H1 (cell line): ENCODE measurements around the gene LPAR3. TPM values are rescaled to one million over a fixed set of nuclear protein-coding genes. Genes with fewer than 3 reads are reported as not detected.

Source experiments
- CTCF ChIA-PET: fragments of 300-600 bp; sonication (Branson Sonifier 250); formaldehyde crosslinking; loops from one replicate; lab custom pipeline; 2021; ENCODE audit not compliant: partially characterized antibody; lab: Charles Lee
- POLR2A ChIA-PET: fragments of 300-600 bp; sonication (Branson Sonifier 250); formaldehyde crosslinking; loops from one replicate; lab custom pipeline; 2021; ENCODE audit warnings: inconsistent platforms; ENCODE audit not compliant: partially characterized antibody; lab: Charles Lee
- DNase-seq, 2 experiments: peaks; one replicate each; pipeline versions ENCODE4 v3.0.0 to v3.0.0-alpha.2; 2010 to 2022; ENCODE audit warnings: low spot score in 2 of 2, low read depth in 1 of 2, mixed read lengths in 1 of 2
- FAIRE-seq: peaks from 2 replicates; lab custom pipeline; 2011; peaks lifted over from hg19 to GRCh38; lab: Jason Lieb, UNC
- H2AFZ ChIP-seq: 2 replicates; pipeline ENCODE4 v1.8.1; 2012; ENCODE audit warnings: low read length, inconsistent platforms
- H2AK5ac ChIP-seq: 2 replicates; pipeline ENCODE4 v1.6.1; 2013; ENCODE audit warnings: low read depth, low read length
- H2BK120ac ChIP-seq: replicated peaks from 2 replicates; pipeline ENCODE3; 2013; ENCODE audit warnings: low read depth, low read length, inconsistent platforms
- H2BK12ac ChIP-seq: 2 replicates; pipeline ENCODE4 v1.6.1; 2013; ENCODE audit warnings: low read depth, low read length
- H2BK15ac ChIP-seq: 2 replicates; pipeline ENCODE4 v1.6.1; 2013; ENCODE audit warnings: low read length
- H2BK20ac ChIP-seq: 2 replicates; pipeline ENCODE4 v1.6.1; 2013; ENCODE audit warnings: low read length
- H2BK5ac ChIP-seq: 2 replicates; pipeline ENCODE4 v1.6.1; 2013; ENCODE audit warnings: low read depth, low read length
- H3K14ac ChIP-seq: 2 replicates; pipeline ENCODE4 v1.6.1; 2013; ENCODE audit warnings: inconsistent platforms; ENCODE audit not compliant: insufficient read length
- H3K18ac ChIP-seq: 2 replicates; pipeline ENCODE4 v1.6.1; 2013; ENCODE audit warnings: low read length; ENCODE audit errors: extremely low read depth
- H3K23ac ChIP-seq: 2 replicates; pipeline ENCODE4 v1.6.1; 2013; ENCODE audit warnings: inconsistent platforms; ENCODE audit not compliant: insufficient read length
- H3K23me2 ChIP-seq: 2 replicates; pipeline ENCODE4 v1.6.1; 2013; ENCODE audit warnings: low read depth, low read length
- H3K27ac ChIP-seq: 2 replicates; pipeline ENCODE4 v1.6.1; 2011; ENCODE audit warnings: low read depth, low read length, inconsistent platforms
- H3K27me3 ChIP-seq, 4 experiments: replicated peaks in 1 of 4; 1 replicate in 1 of 4; 2 replicates in 3 of 4; pipeline versions ENCODE4 v1.6.1 to v1.8.1; 2011 to 2013; ENCODE audit warnings: low read length in 3 of 4, mild to moderate bottlenecking in 3 of 4, inconsistent platforms in 2 of 4, mixed read lengths in 2 of 4, moderate library complexity in 1 of 4; ENCODE audit not compliant: control insufficient read depth in 3 of 4, insufficient read depth in 3 of 4; ENCODE audit errors: extremely low read depth in 1 of 4
- H3K36me3 ChIP-seq, 4 experiments: 2 replicates each; pipeline versions ENCODE4 v1.6.1 to v1.8.1; 2011 to 2013; ENCODE audit warnings: mild to moderate bottlenecking in 4 of 4, low read length in 3 of 4, moderate library complexity in 2 of 4, control low read depth in 1 of 4, inconsistent platforms in 1 of 4; ENCODE audit not compliant: insufficient read depth in 4 of 4, control insufficient read depth in 2 of 4
- H3K4ac ChIP-seq: replicated peaks from 2 replicates; pipeline ENCODE3; 2013; ENCODE audit warnings: low read length, low read depth, mixed read lengths, inconsistent platforms; ENCODE audit not compliant: insufficient read length
- H3K4me1 ChIP-seq, 4 experiments: replicated peaks in 1 of 4; 1 replicate in 1 of 4; 2 replicates in 3 of 4; pipeline versions ENCODE4 v1.6.1 to v1.8.1; 2011 to 2013; ENCODE audit warnings: low read length in 3 of 4, inconsistent platforms in 2 of 4, mixed read lengths in 1 of 4; ENCODE audit not compliant: insufficient read depth in 4 of 4, control insufficient read depth in 3 of 4
- H3K4me2 ChIP-seq, 2 experiments: 2 replicates each; pipeline versions ENCODE4 v1.6.1 to v1.8.1; 2011 to 2013; ENCODE audit warnings: low read depth in 2 of 2, low read length in 2 of 2, control low read depth in 1 of 2, inconsistent platforms in 1 of 2, mild to moderate bottlenecking in 1 of 2; ENCODE audit not compliant: insufficient read depth in 1 of 2
- H3K4me3 ChIP-seq, 4 experiments: fragments of 200-600, 300-600 bp in 1 of 4; sonication (generic), shearing (Covaris generic), sonication (Bioruptor Twin) in 1 of 4; 2 replicates each; pipeline versions ENCODE4 v1.5.1 to v1.8.1; 2011 to 2016; ENCODE audit warnings: low read length in 4 of 4, low read depth in 3 of 4, control low read depth in 2 of 4, inconsistent platforms in 2 of 4, mild to moderate bottlenecking in 2 of 4, mixed read lengths in 1 of 4, moderate library complexity in 1 of 4; ENCODE audit not compliant: insufficient read depth in 2 of 4; ENCODE audit errors: extremely low read depth in 1 of 4
- H3K56ac ChIP-seq: replicated peaks from 2 replicates; pipeline ENCODE3; 2013; ENCODE audit warnings: low read depth, mild to moderate bottlenecking, mixed read lengths, low read length, inconsistent platforms; ENCODE audit not compliant: insufficient read length
- H3K79me1 ChIP-seq: 2 replicates; pipeline ENCODE4 v1.6.1; 2013; ENCODE audit warnings: low read depth, low read length, control low read depth
- H3K79me2 ChIP-seq, 2 experiments: 2 replicates each; pipeline versions ENCODE4 v1.6.1 to v1.8.1; 2012 to 2013; ENCODE audit warnings: low read length in 2 of 2, mild to moderate bottlenecking in 2 of 2, inconsistent platforms in 1 of 2; ENCODE audit not compliant: insufficient read depth in 2 of 2, control insufficient read depth in 1 of 2
- H3K9ac ChIP-seq, 4 experiments: replicated peaks in 1 of 4; 1 replicate in 1 of 4; 2 replicates in 3 of 4; pipeline versions ENCODE4 v1.6.1 to v1.8.1; 2011 to 2013; ENCODE audit warnings: low read depth in 3 of 4, low read length in 3 of 4, control low read depth in 2 of 4, mild to moderate bottlenecking in 2 of 4, moderate library complexity in 2 of 4, inconsistent platforms in 1 of 4; ENCODE audit errors: extremely low read depth in 1 of 4
- H3K9me3 ChIP-seq, 2 experiments: 2 replicates each; pipeline versions ENCODE4 v1.6.1 to v1.8.1; 2012 to 2013; ENCODE audit warnings: mild to moderate bottlenecking in 2 of 2, moderate library complexity in 2 of 2, control low read depth in 1 of 2, inconsistent platforms in 1 of 2, low read depth in 1 of 2, low read length in 1 of 2, mixed read lengths in 1 of 2; ENCODE audit not compliant: insufficient read depth in 2 of 2
- H4K20me1 ChIP-seq, 2 experiments: replicated peaks in 1 of 2; 2 replicates each; pipeline versions ENCODE3 to v1.8.1; 2011 to 2013; ENCODE audit warnings: inconsistent platforms in 2 of 2, low read length in 2 of 2, mild to moderate bottlenecking in 1 of 2; ENCODE audit not compliant: insufficient read depth in 2 of 2, control insufficient read depth in 1 of 2
- H4K5ac ChIP-seq: 2 replicates; pipeline ENCODE4 v1.6.1; 2013; ENCODE audit warnings: low read length, low read depth, mixed read lengths, inconsistent platforms; ENCODE audit not compliant: insufficient read length
- H4K8ac ChIP-seq: 2 replicates; pipeline ENCODE4 v1.8.0; 2013; ENCODE audit warnings: mild to moderate bottlenecking, moderate library complexity, low read length, inconsistent platforms; ENCODE audit not compliant: insufficient read depth; ENCODE audit errors: extremely low read depth
- H4K91ac ChIP-seq: replicated peaks from 2 replicates; pipeline ENCODE3; 2013; ENCODE audit warnings: low read length, mixed read lengths, inconsistent platforms; ENCODE audit not compliant: insufficient read length
- CEBPB ChIP-seq: IDR thresholded peaks from 2 replicates; pipeline ENCODE4 v1.6.1; 2012; ENCODE audit warnings: low read depth, low read length
- SAP30 ChIP-seq: fragments of 300-600 bp; sonication (generic); IDR thresholded peaks from 2 replicates; pipeline ENCODE4 v1.7.1; 2012; ENCODE audit warnings: low read length, moderate library complexity, mild to moderate bottlenecking, inconsistent platforms; ENCODE audit not compliant: insufficient read depth, insufficient replicate concordance
- WGBS, 2 experiments: shearing (Covaris generic) in 1 of 2; methylation state at CpG; one replicate each; pipeline versions ENCODE4 v1.1.6 to v1.1.7; 2013 to 2015; ENCODE audit warnings: low lambda C conversion rate in 2 of 2, mixed read lengths in 2 of 2, inconsistent platforms in 1 of 2, low coverage in 1 of 2, missing lambda C conversion rate in 1 of 2; ENCODE audit not compliant: insufficient replicate concordance in 2 of 2, insufficient coverage in 1 of 2, insufficient read length in 1 of 2; ENCODE audit errors: extremely low coverage in 1 of 2, missing lambda C conversion rate in 1 of 2; 5-methylcytosine and 5-hydroxymethylcytosine counted together
- polyA plus RNA-seq, 7 experiments: library from polyadenylated mRNA; depleted of rRNA in 3 of 7; stranded (reverse) in 5 of 7; unstranded in 2 of 7; fragments of >200 nt in 5 of 7; fragments of 200-250 nt in 2 of 7; gene quantifications; 1 replicate in 5 of 7; 2 replicates in 1 of 7; 4 replicates in 1 of 7; pipeline versions ENCODE4 v1.2.1 to v1.2.3, GENCODE V29; 2011 to 2013; ENCODE audit warnings: missing spikeins in 2 of 7, mixed read lengths in 2 of 7
- total RNA-seq: library from RNA; stranded (reverse); fragmentation: NEBNext Ultra II Directional; extraction: Animal tissue kit (Norgen Biotek cat#: 25700); gene quantifications from 2 replicates; pipeline ENCODE4 v1.2.1, GENCODE V29; 2021
- TF ChIP-seq, protein P1 (sequence below), 3 experiments: IDR thresholded peaks; 1 replicate in 2 of 3; 2 replicates in 1 of 3; pipeline versions ENCODE4 v1.5.1 to v1.6.1; 2011; ENCODE audit warnings: low read length in 3 of 3, mild to moderate bottlenecking in 3 of 3, inconsistent platforms in 2 of 3, low read depth in 1 of 3, moderate library complexity in 1 of 3; ENCODE audit not compliant: insufficient read depth in 1 of 3; ENCODE audit errors: control extremely low read depth in 1 of 3

LPAR3 gene
- total and polyA plus RNA-seq, 2 of the 8 experiments (the other 6 are each of a cell fraction or from before 2014, with no cell fraction given) = 17.1 to 25.4 TPM

DNA sequence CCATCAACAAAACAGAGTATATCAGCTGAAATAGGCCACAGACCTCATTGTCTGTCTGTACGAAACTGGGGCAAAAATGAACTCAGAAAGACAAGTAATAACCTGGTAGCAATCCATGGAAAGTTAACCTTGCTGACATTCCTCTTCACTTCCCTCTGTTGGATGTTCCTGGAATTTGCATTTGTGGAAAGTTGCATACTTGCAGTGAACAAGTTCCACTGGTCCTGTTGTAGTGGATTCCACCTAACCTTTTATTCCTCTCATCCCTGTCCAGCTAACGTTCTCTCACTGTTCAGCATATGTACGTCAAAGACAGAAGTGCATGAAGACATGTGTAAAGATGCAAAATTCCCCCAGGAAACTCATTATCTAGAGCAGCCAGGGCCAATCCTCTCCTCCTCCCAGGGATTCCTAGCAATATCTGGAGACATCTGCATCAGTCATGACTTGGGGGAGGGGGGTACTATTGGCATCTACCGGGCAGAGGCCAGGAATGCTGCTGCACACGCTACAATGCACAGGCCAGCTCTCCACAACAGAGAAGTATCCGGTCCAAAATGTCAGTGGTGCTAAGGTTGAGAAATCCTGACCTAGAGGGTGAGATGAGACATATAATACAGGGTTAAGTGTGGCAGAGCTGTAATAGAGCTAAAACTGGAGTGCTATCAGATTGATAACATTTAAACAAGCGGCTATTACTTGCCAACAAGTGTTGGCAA lies 8.2 kb downstream of the LPAR3 start:
- Histone ChIP-seq H3K9ac (no peak overlapping the region), H3K79me2 (peaks cover 0 to 37% of the 10 kb centered on the region in 2 experiments; a peak in 3 of 4 replicates), H3K36me3 (peaks cover 0 to 7% (median 3%) of the 10 kb centered on the region in 4 experiments; a peak in 3 of 8 replicates), H3K4me1 (no peaks in the 10 kb centered on the region), H3K4me2 (no peak overlapping the region), H2AK5ac (no peak overlapping the region), H4K91ac (no peak overlapping the region), H3K23me2 (no peaks in the 10 kb centered on the region), H4K20me1 (peaks cover 0 to 6% of the 10 kb centered on the region in 2 experiments), H3K56ac (no peak overlapping the region), H3K14ac (no peak overlapping the region), H2AFZ (no peak overlapping the region), H3K79me1 (peaks cover 4% of the 10 kb centered on the region; the same call in 1 of the 2 replicates), H3K4ac (no peak overlapping the region), H2BK20ac (no peak overlapping the region), H2BK120ac (no peak overlapping the region), H3K27me3 (no peaks in the 10 kb centered on the region), H3K18ac (no peak overlapping the region), H2BK5ac (no peak overlapping the region), H3K27ac (no peak overlapping the region), H4K5ac (no peak overlapping the region), H4K8ac (no peak overlapping the region), H3K4me3 (no peak overlapping the region), H3K23ac (no peak overlapping the region), H2BK15ac (no peak overlapping the region), H3K9me3 (peaks cover 0 to 4% of the 10 kb centered on the region in 2 experiments; a peak in 1 of 4 replicates), H2BK12ac (no peak overlapping the region)
- 83% methylated on average over 7 of the region's 7 CpGs; no CpG with 5 or more reads in 1 of the 2 experiments for WGBS, 2 experiments
- FAIRE-seq (no peak), DNase-seq (no peak)
- ChIA-PET POLR2A (interaction anchor here (0.6 to 1.5 kb wide), 2 partner anchors 7 to 230 kb away, joined by 3 read pairs; no protein-coding TSS in a partner anchor), CTCF (interaction anchor here (1.0 to 1.6 kb wide), 8 partner anchors 10 to 103 kb away, joined by 3 to 8 read pairs (median 4); no protein-coding TSS in a partner anchor)
- TF ChIP-seq, protein P1, sequence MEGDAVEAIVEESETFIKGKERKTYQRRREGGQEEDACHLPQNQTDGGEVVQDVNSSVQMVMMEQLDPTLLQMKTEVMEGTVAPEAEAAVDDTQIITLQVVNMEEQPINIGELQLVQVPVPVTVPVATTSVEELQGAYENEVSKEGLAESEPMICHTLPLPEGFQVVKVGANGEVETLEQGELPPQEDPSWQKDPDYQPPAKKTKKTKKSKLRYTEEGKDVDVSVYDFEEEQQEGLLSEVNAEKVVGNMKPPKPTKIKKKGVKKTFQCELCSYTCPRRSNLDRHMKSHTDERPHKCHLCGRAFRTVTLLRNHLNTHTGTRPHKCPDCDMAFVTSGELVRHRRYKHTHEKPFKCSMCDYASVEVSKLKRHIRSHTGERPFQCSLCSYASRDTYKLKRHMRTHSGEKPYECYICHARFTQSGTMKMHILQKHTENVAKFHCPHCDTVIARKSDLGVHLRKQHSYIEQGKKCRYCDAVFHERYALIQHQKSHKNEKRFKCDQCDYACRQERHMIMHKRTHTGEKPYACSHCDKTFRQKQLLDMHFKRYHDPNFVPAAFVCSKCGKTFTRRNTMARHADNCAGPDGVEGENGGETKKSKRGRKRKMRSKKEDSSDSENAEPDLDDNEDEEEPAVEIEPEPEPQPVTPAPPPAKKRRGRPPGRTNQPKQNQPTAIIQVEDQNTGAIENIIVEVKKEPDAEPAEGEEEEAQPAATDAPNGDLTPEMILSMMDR (IDR thresholded peaks at IDR 0.05; ENCODE audit: control extremely low read depth in 1 of 3, insufficient read depth in 1 of 3, low read depth in 1 of 3, low read length in 3 of 3) = peak in 1 of 3 experiments; percentile 5; a peak in 1 of 4 replicates
- no peak for TF ChIP-seq CEBPB
- no peak for TF ChIP-seq SAP30
